Stimulated activated CD4-positive, alpha-beta T cell treated with anti-CD3 and anti-CD28 coated beads, Interleukin-12 subunit alpha, Interleukin-12 subunit beta, amount 100 ng/mL, for 24 hours (primary cell): ENCODE data around the gene MAML2.

Experiments used
- DNase-seq, 2 experiments: peaks; one replicate each; pipeline ENCODE4 v3.0.0-alpha.2; 2020; ENCODE audit warnings: low read depth in 2 of 2

Gene MAML2

GRCh38 chr11:96098511-96099241 is 244.3 kb downstream of the MAML2 start:
- no peak for DNase-seq

GRCh38 chr11:96097844-96098421 is 245.1 kb downstream of the MAML2 start:
- no peak for DNase-seq

GRCh38 chr11:96096360-96096759 is 246.6 kb downstream of the MAML2 start:
- DNase-seq, result no peak

GRCh38 chr11:96095884-96096303 is 247.1 kb downstream of the MAML2 start:
- DNase-seq, result no peak

GRCh38 chr11:96094156-96094555 is 248.8 kb downstream of the MAML2 start:
- no peak for DNase-seq

GRCh38 chr11:96092511-96092910 is 250.5 kb downstream of the MAML2 start:
- no peak for DNase-seq

- no peak for DNase-seq
Measured at GRCh38 chr11:96091476-96091875, 251.5 kb downstream of the MAML2 start.

- DNase-seq, result no peak
Measured at GRCh38 chr11:96090711-96091110, 252.3 kb downstream of the MAML2 start.

GRCh38 chr11:96088914-96089313 is 254.1 kb downstream of the MAML2 start:
- DNase-seq, result no peak

- no peak for DNase-seq
Measured at GRCh38 chr11:96086111-96086510, 256.9 kb downstream of the MAML2 start.

- no peak for DNase-seq
Measured at GRCh38 chr11:96085319-96085930, 257.6 kb downstream of the MAML2 start.

- DNase-seq, result no peak
Measured at GRCh38 chr11:96084610-96085318, 258.2 kb downstream of the MAML2 start.

- DNase-seq, result no peak
Measured at GRCh38 chr11:96082936-96083335, 260.1 kb downstream of the MAML2 start.

- DNase-seq, result no peak
Measured at GRCh38 chr11:96082002-96082899, 260.7 kb downstream of the MAML2 start.

- no peak for DNase-seq
Measured at GRCh38 chr11:96081561-96081960, 261.4 kb downstream of the MAML2 start.

- no peak for DNase-seq
Measured at GRCh38 chr11:96079691-96080090, 263.3 kb downstream of the MAML2 start.

GRCh38 chr11:96075532-96075959 is 267.4 kb downstream of the MAML2 start:
- DNase-seq, result no peak

GRCh38 chr11:96074551-96075310 is 268.3 kb downstream of the MAML2 start:
- no peak for DNase-seq

GRCh38 chr11:96073536-96073935 is 269.5 kb downstream of the MAML2 start:
- DNase-seq, result no peak

GRCh38 chr11:96072592-96072991 is 270.4 kb downstream of the MAML2 start:
- DNase-seq, result no peak

GRCh38 chr11:96070453-96070852 is 272.5 kb downstream of the MAML2 start:
- DNase-seq, result no peak
